Colonic mucosa (tissue), 4 donors: ENCODE results near the gene MRNIP. TPM values are rescaled to one million over a fixed set of nuclear protein-coding genes. Genes with fewer than 3 reads are reported as not detected.
"Not testable (repeated sequence)": the region's sequence is repeated elsewhere in the genome, so short reads cannot be mapped to it uniquely, and the experiment has no call there.

Experiments used
- DNase-seq: peaks from one replicate; pipeline ENCODE4 v3.0.0-alpha.2; 2020
- H3K27ac ChIP-seq: fragments of 200-600 bp; one replicate; pipeline ENCODE4 v1.8.0; 2021
- H3K27me3 ChIP-seq: fragments of 200-600 bp; one replicate; pipeline ENCODE4 v1.8.0; 2021
- H3K36me3 ChIP-seq: fragments of 200-600 bp; one replicate; pipeline ENCODE4 v1.8.0; 2021
- H3K4me1 ChIP-seq: fragments of 200-600 bp; one replicate; pipeline ENCODE4 v1.8.0; 2021; ENCODE audit warnings: mild to moderate bottlenecking
- H3K4me3 ChIP-seq: fragments of 200-600 bp; one replicate; pipeline ENCODE4 v1.8.0; 2021
- H3K9ac ChIP-seq, 2 donors: one replicate each; pipeline ENCODE4 v1.7.0; 2013; ENCODE audit warnings: control low read depth in 2 of 2, low read depth in 2 of 2, low read length in 2 of 2
- H3K9me3 ChIP-seq: fragments of 200-600 bp; one replicate; pipeline ENCODE4 v1.8.0; 2021
- CTCF ChIP-seq: fragments of 200-600 bp; IDR thresholded peaks from one replicate; pipeline ENCODE4 v1.8.0; 2022; ENCODE audit warnings: antibody characterized with exemption, mild to moderate bottlenecking
- intact Hi-C: fragments of 100-400 bp; cut with DNase I; formaldehyde crosslinking; loops from one replicate; pipeline ENCODE4 v1.14.1; 2022
- total RNA-seq, 2 donors: library from RNA; stranded (reverse); fragmentation: NEBNext Ultra II Directional in 1 of 2; extraction: Animal tissue kit (Norgen Biotek cat#: 25700) in 1 of 2; gene quantifications; one replicate each; pipeline ENCODE4 v1.2.1, GENCODE V29; 2021
- donor health status: healthy.
- donor health status: DM: no; HTN: no; CAD: no.
- donor health status: DM: no; HTN: no; CAD: no.

Gene MRNIP
- total RNA-seq, 2 donors from 2014 or later = 8.6 to 17.5 TPM

- no peak for TF ChIP-seq CTCF
- H3K27ac ChIP-seq = no peak overlapping the region
- no peak overlapping the region for H3K4me3 ChIP-seq
- peak overlapping the region; percentile 44 to 52 for H3K9ac ChIP-seq
- intact Hi-C loops = no loop called here
- H3K4me1 ChIP-seq = peaks cover 4% of the 10 kb centered on the region
- DNase-seq = no peak
- H3K27me3 ChIP-seq = no peaks in the 10 kb centered on the region
- peaks cover 12% of the 10 kb centered on the region for H3K36me3 ChIP-seq
- H3K9me3 ChIP-seq = no peaks in the 10 kb centered on the region
Measured at GRCh38 chr5:179794171-179794570, 64.4 kb downstream of the MRNIP start.

- DNase-seq = peak; percentile 67
- Histone ChIP-seq H3K27ac (peak within 1 kb of the TSS; percentile 11), H3K9ac (peak within 1 kb of the TSS; percentile 44 to 52), H3K4me3 (no peak within 1 kb of the TSS), H3K9me3 (no peaks in the 10 kb centered on the region), H3K27me3 (no peaks in the 10 kb centered on the region), H3K36me3 (peaks cover 10% of the 10 kb centered on the region), H3K4me1 (peaks cover 4% of the 10 kb centered on the region)
- intact Hi-C loops = no loop called here
- TF ChIP-seq CTCF = no peak
Measured at GRCh38 chr5:179793468-179794139, 65.0 kb downstream of the MRNIP start, which contains the start of gene LTC4S. LTC4S (plus strand) TSS chr5:179793986; CDS start chr5:179794081, 95 bp downstream.

GRCh38 chr5:179792612-179793467 lies 65.8 kb downstream of the MRNIP start:
- peaks cover 2% of the 10 kb centered on the region for H3K36me3 ChIP-seq
- TF ChIP-seq CTCF = no peak
- H3K27me3 ChIP-seq = no peaks in the 10 kb centered on the region
- peak overlapping the region; percentile 17 for H3K27ac ChIP-seq
- H3K4me1 ChIP-seq = peaks cover 4% of the 10 kb centered on the region
- intact Hi-C loops = no loop called here
- no peak overlapping the region for H3K9ac ChIP-seq
- peak; percentile 38 for DNase-seq
- no peak overlapping the region for H3K4me3 ChIP-seq
- H3K9me3 ChIP-seq = no peaks in the 10 kb centered on the region

- Histone ChIP-seq H3K9me3 (no peaks in the 10 kb centered on the region), H3K36me3 (no peaks in the 10 kb centered on the region), H3K27me3 (no peaks in the 10 kb centered on the region), H3K27ac (peak overlapping the region; percentile 17), H3K4me1 (peaks cover 4% of the 10 kb centered on the region), H3K9ac (no peak overlapping the region), H3K4me3 (no peak overlapping the region)
- DNase-seq = no peak
- intact Hi-C loops = no loop called here
- no peak for TF ChIP-seq CTCF
Measured at GRCh38 chr5:179791881-179792611, 66.6 kb downstream of the MRNIP start.

GRCh38 chr5:179789278-179789677 lies 69.3 kb downstream of the MRNIP start:
- H3K4me1 ChIP-seq, H3K9me3 ChIP-seq, DNase-seq, H3K27ac ChIP-seq, H3K4me3 ChIP-seq, H3K9ac ChIP-seq, intact Hi-C loops, H3K27me3 ChIP-seq, H3K36me3 ChIP-seq: not testable (repeated sequence)
